WTC11 (cell line): ENCODE data around the gene YARS1. TPM values are rescaled to one million over a fixed set of nuclear protein-coding genes. Genes with fewer than 3 reads are reported as not detected.

Experiments used
- ATAC-seq: fragments of 200-7000 bp; cut with Tn5 transposase; 2 replicates; pipeline ENCODE4 v1.10.0; 2021; ENCODE audit warnings: mild to moderate bottlenecking, moderate library complexity
- CTCF ChIA-PET: fragments of 300-600 bp; sonication (Branson Sonifier 250); formaldehyde crosslinking; loops from one replicate; lab custom pipeline; 2021; ENCODE audit warnings: antibody characterized with exemption; lab: Charles Lee
- POLR2A ChIA-PET: fragments of 350-600 bp; sonication (Branson Sonifier 250); formaldehyde crosslinking; loops from one replicate; lab custom pipeline; 2021; ENCODE audit warnings: antibody characterized with exemption; lab: Charles Lee
- DNase-seq: peaks from one replicate; pipeline ENCODE4 v3.0.0; 2021; ENCODE audit warnings: low spot score
- H3K27ac Mint-ChIP-seq: 2 replicates; pipeline ENCODE4 v1.8.0; 2021; ENCODE audit warnings: mixed read lengths
- H3K27me3 Mint-ChIP-seq: 2 replicates; pipeline ENCODE4 v1.8.0; 2021; ENCODE audit warnings: low read depth, mild to moderate bottlenecking, moderate library complexity, mixed read lengths
- H3K36me3 Mint-ChIP-seq: 2 replicates; pipeline ENCODE4 v1.8.0; 2021; ENCODE audit warnings: mixed read lengths
- H3K4me1 Mint-ChIP-seq: 2 replicates; pipeline ENCODE4 v1.8.0; 2022; ENCODE audit warnings: mixed read lengths
- H3K4me3 Mint-ChIP-seq: 2 replicates; pipeline ENCODE4 v1.8.0; 2021; ENCODE audit warnings: mild to moderate bottlenecking, moderate library complexity, mixed read lengths
- H3K9me3 Mint-ChIP-seq: 2 replicates; pipeline ENCODE4 v1.8.0; 2021; ENCODE audit warnings: mixed read lengths
- ARID4B ChIP-seq: sonication (generic); formaldehyde crosslinking; IDR thresholded peaks from 2 replicates; pipeline ENCODE4 v1.8.0; 2023; ENCODE audit warnings: missing genetic modification reagents, mild to moderate bottlenecking, borderline replicate concordance
- ATF3 ChIP-seq: sonication (generic); formaldehyde crosslinking; conservative IDR thresholded peaks from 2 replicates; pipeline ENCODE4 v1.8.1; 2022; ENCODE audit warnings: mild to moderate bottlenecking, missing genetic modification reagents
- ATF6 ChIP-seq: sonication (generic); formaldehyde crosslinking; IDR thresholded peaks from 2 replicates; pipeline ENCODE4 v1.8.1; 2023; ENCODE audit warnings: mild to moderate bottlenecking, missing genetic modification reagents
- ETV6 ChIP-seq: sonication (generic); formaldehyde crosslinking; IDR thresholded peaks from 2 replicates; pipeline ENCODE4 v1.8.1; 2022; ENCODE audit warnings: mild to moderate bottlenecking, missing genetic modification reagents
- HMGA2 ChIP-seq: fragments of 250-450 bp; sonication (Bioruptor Pico); IDR thresholded peaks from 2 replicates; pipeline ENCODE4 v1.4.0; 2021; ENCODE audit warnings: mild to moderate bottlenecking, moderate library complexity
- IRF1 ChIP-seq: sonication (generic); formaldehyde crosslinking; IDR thresholded peaks from 2 replicates; pipeline ENCODE4 v1.8.0; 2023; ENCODE audit warnings: missing genetic modification reagents
- MAX ChIP-seq: sonication (generic); formaldehyde crosslinking; IDR thresholded peaks from 2 replicates; pipeline ENCODE4 v1.8.0; 2022; ENCODE audit warnings: mild to moderate bottlenecking, missing genetic modification reagents
- NR1H2 ChIP-seq: sonication (generic); formaldehyde crosslinking; IDR thresholded peaks from 2 replicates; pipeline ENCODE4 v1.9.0; 2021; ENCODE audit warnings: mild to moderate bottlenecking, moderate library complexity, missing genetic modification reagents
- NR3C1 ChIP-seq: sonication (generic); formaldehyde crosslinking; conservative IDR thresholded peaks from 2 replicates; pipeline ENCODE4 v1.8.1; 2023; ENCODE audit warnings: low read depth, mild to moderate bottlenecking, missing genetic modification reagents
- RORB ChIP-seq: fragments of 250-450 bp; sonication (Bioruptor Pico); IDR thresholded peaks from 2 replicates; pipeline ENCODE4 v1.9.0; 2021; ENCODE audit warnings: mild to moderate bottlenecking
- SMAD3 ChIP-seq: sonication (generic); formaldehyde crosslinking; IDR thresholded peaks from 2 replicates; pipeline ENCODE4 v1.8.0; 2022; ENCODE audit warnings: missing genetic modification reagents, mild to moderate bottlenecking, borderline replicate concordance
- TEAD1 ChIP-seq: sonication (generic); formaldehyde crosslinking; IDR thresholded peaks from 2 replicates; pipeline ENCODE4 v1.8.0; 2022; ENCODE audit warnings: mild to moderate bottlenecking, missing genetic modification reagents
- TP53 ChIP-seq: sonication (generic); formaldehyde crosslinking; IDR thresholded peaks from 2 replicates; pipeline ENCODE4 v1.8.1; 2023; ENCODE audit warnings: mild to moderate bottlenecking, missing genetic modification reagents
- ZBTB21 ChIP-seq: sonication (generic); formaldehyde crosslinking; IDR thresholded peaks from 2 replicates; pipeline ENCODE4 v1.8.1; 2023; ENCODE audit warnings: mild to moderate bottlenecking, missing genetic modification reagents, borderline replicate concordance
- ZNF219 ChIP-seq: sonication (generic); formaldehyde crosslinking; IDR thresholded peaks from 2 replicates; pipeline ENCODE4 v1.8.0; 2023; ENCODE audit warnings: missing genetic modification reagents, mild to moderate bottlenecking, borderline replicate concordance
- ZNF423 ChIP-seq: fragments of 250-450 bp; sonication (Bioruptor Pico); IDR thresholded peaks from 2 replicates; pipeline ENCODE4 v2.1.2; 2022; ENCODE audit warnings: mild to moderate bottlenecking, moderate library complexity
- total RNA-seq: library from RNA; stranded (reverse); gene quantifications from 3 replicates; pipeline ENCODE4 v1.2.3, GENCODE V29; 2021
- TF ChIP-seq, protein P1 (sequence below): sonication (generic); formaldehyde crosslinking; IDR thresholded peaks from 2 replicates; pipeline ENCODE4 v1.8.1; 2022; ENCODE audit warnings: mild to moderate bottlenecking, moderate library complexity, missing genetic modification reagents

The YARS1 gene
- total RNA-seq, 1 experiment from 2014 or later, result 197 TPM

GRCh38 chr1:32744071-32744425, 73.1 kb downstream of the YARS1 start:
- H3K36me3 Mint-ChIP-seq, result 0 out of 2 replicates have a peak, but pooled peaks cover 3% of the 10 kb centered on the region
- no peak overlapping the region for H3K4me3 Mint-ChIP-seq
- DNase-seq (no peak), ATAC-seq (no peak)
- TF ChIP-seq IRF1 (no peak), TP53 (CRISPR knock-in tag) (no peak), MAX (CRISPR knock-in tag) (no peak), ZNF219 (CRISPR knock-in tag) (no peak), TEAD1 (CRISPR knock-in tag) (no peak), ZNF423 (CRISPR knock-in tag) (no peak), ATF3 (no peak), SMAD3 (no peak), ATF6 (CRISPR knock-in tag) (no peak), ARID4B (CRISPR knock-in tag) (no peak), ZBTB21 (CRISPR knock-in tag) (no peak), NR1H2 (no peak), RORB (CRISPR knock-in tag) (no peak), NR3C1 (CRISPR knock-in tag) (no peak), HMGA2 (CRISPR knock-in tag) (no peak), ETV6 (CRISPR knock-in tag) (no peak)
- TF ChIP-seq, protein P1, sequence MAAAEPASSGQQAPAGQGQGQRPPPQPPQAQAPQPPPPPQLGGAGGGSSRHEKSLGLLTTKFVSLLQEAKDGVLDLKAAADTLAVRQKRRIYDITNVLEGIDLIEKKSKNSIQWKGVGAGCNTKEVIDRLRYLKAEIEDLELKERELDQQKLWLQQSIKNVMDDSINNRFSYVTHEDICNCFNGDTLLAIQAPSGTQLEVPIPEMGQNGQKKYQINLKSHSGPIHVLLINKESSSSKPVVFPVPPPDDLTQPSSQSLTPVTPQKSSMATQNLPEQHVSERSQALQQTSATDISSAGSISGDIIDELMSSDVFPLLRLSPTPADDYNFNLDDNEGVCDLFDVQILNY, result no peak
- ChIA-PET POLR2A (no interaction called here), CTCF (interaction anchor here (0.5 to 2.2 kb wide), 3 partner anchors 10 to 223 kb away, joined by 3 to 16 read pairs (median 9); no protein-coding TSS in a partner anchor)
- peaks cover 35% of the 10 kb centered on the region for H3K4me1 Mint-ChIP-seq
- peak overlapping the region; percentile 29; the same call in 1 of the 2 replicates for H3K27ac Mint-ChIP-seq
- H3K9me3 Mint-ChIP-seq, result no peaks in the 10 kb centered on the region
- H3K27me3 Mint-ChIP-seq, result peaks cover 11% of the 10 kb centered on the region
